ENCODE results near the gene ALS2.

The ALS2 gene

DNA sequence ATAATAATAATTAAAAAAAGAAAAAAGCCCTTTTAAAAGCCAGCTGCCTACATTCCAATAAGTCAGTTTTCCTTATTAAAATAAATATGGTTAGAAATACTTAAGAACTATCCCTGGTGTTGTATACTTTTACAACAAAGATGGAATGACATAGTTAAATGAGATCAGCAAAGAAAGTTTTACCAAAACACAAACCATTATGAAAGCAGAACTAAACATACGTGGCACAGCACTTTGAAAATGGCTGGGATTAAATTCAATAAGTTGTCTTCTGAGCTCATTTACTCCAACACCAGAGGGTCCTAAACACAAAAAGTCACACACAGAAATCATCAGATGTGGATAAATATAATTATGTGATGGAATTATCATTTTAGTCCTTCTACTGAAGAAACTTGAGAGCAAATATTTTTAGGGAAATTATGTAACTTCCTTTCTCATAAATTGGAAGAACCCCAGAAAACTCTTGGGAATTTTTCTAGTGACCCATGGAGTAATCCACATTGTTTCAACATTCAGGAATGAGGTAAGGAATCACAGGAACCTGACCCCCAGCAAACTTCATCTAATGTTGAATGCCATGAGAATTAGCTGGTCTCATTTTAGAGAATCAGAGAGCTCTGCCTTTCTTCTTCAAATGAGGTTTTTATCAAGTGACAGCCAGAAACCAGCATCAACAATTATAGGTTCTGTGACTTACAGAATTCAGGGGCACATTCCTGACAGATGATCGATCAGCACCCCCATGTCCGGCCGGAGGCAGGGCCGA is 125.9 kb downstream of the ALS2 start:
- ChIA-PET POLR2A (ENCODE audit: low non-redundant PET) (no interaction called here), CTCF (interaction anchor here (1.3 kb wide), 1 partner anchor 25 kb away, joined by 3 read pairs; no protein-coding TSS in a partner anchor)
- no peak overlapping the region for H3K27ac ChIP-seq
- no peak for DNase-seq (ENCODE audit: low spot score)
- TF ChIP-seq, protein P1, sequence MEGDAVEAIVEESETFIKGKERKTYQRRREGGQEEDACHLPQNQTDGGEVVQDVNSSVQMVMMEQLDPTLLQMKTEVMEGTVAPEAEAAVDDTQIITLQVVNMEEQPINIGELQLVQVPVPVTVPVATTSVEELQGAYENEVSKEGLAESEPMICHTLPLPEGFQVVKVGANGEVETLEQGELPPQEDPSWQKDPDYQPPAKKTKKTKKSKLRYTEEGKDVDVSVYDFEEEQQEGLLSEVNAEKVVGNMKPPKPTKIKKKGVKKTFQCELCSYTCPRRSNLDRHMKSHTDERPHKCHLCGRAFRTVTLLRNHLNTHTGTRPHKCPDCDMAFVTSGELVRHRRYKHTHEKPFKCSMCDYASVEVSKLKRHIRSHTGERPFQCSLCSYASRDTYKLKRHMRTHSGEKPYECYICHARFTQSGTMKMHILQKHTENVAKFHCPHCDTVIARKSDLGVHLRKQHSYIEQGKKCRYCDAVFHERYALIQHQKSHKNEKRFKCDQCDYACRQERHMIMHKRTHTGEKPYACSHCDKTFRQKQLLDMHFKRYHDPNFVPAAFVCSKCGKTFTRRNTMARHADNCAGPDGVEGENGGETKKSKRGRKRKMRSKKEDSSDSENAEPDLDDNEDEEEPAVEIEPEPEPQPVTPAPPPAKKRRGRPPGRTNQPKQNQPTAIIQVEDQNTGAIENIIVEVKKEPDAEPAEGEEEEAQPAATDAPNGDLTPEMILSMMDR (conservative IDR thresholded peaks at IDR 0.05; ENCODE audit: low read depth): no peak

DNA sequence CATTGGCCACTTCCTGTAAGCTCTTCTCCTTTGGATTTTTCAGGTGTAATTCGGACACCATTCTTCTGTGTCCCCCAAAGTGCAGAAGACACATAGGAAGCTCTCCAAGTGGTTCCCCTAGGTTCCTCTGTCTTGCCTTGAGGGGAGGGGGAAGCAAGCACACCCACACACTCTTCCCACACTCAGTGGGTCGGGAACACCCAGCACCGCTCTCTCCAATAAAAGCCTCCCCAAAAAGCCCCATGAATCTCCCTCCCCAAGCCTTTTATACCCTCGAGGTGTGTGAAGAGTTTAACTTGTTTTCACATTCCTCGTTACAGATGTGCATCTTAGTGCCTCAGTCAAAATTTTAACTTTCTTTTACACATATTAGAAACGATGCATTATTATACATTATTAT is 127.5 kb downstream of the ALS2 start:
- ChIA-PET POLR2A (ENCODE audit: low non-redundant PET) (no interaction called here), CTCF (no interaction called here)
- DNase-seq (ENCODE audit: low spot score): no peak
- TF ChIP-seq, protein P1 (conservative IDR thresholded peaks at IDR 0.05; ENCODE audit: low read depth): no peak
- no peak overlapping the region; the same call in 1 of the 2 replicates for H3K27ac ChIP-seq

Measured in RWPE1 (cell line).